ENCODE results near the gene MLH1. TPM values are rescaled to one million over a fixed set of nuclear protein-coding genes. Genes with fewer than 3 reads are reported as not detected.
A peak's percentile ranks its signal among the peaks of the same experiment; 100 is the strongest.

Gene MLH1
- total RNA-seq, 2 donors from 2014 or later = 25.7 to 27.7 TPM

DNA sequence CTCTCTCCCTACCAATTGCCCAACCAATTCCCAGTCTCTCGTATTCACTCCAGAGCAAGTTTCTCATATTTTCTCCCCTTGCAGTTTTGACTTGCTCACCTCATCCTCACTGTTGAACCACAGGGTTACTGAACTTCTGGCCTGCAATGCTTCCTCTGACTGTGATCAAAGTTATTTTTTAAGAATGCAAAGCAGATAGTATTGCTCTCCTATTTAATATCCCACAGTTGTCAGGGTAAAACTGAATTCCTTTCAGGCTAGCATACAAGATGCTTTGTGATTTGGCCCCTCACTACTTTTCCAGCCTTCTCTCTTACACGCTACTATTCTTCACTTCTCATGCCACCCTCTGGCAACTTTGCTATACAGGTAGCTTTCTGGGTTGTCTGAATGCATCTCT is 100.2 kb downstream of the MLH1 start:
- H3K9me3 ChIP-seq (ENCODE audit: control insufficient read depth, low read length, poor library complexity, severe bottlenecking) = no peaks in the 10 kb centered on the region
- no peak for DNase-seq
- H3K27me3 Mint-ChIP-seq = no peaks in the 10 kb centered on the region
- peak overlapping the region; percentile 74 for H3K27ac Mint-ChIP-seq
- peaks cover 8% of the 10 kb centered on the region for H3K4me1 Mint-ChIP-seq
- ATAC-seq = no peak
- no peak overlapping the region for H3K4me3 Mint-ChIP-seq
- peaks cover 10% of the 10 kb centered on the region for H3K36me3 Mint-ChIP-seq (ENCODE audit: low read depth)

DNA sequence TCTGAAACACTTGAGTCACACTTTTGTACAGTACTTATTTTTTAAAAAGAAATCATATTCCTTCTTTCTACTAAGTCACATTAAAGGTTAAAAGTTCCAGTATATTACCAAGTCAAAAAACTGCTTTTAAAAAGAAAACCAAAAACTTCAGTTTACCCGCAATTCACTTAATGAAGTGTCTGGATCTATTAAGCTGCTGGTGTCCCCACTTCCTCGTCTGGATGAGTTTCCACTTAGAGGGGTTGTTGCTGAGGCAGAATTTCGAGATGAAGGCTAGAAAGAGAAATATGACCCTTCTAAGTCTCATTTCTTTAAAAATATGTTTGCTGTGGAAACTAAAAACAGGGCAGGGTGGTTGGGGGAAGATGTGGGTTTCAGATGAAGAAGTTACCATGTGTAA is 101.3 kb downstream of the MLH1 start:
- H3K4me3 Mint-ChIP-seq = no peak overlapping the region
- no peaks in the 10 kb centered on the region for H3K9me3 ChIP-seq (ENCODE audit: control insufficient read depth, low read length, poor library complexity, severe bottlenecking)
- DNase-seq (no peak), ATAC-seq (no peak)
- no peaks in the 10 kb centered on the region for H3K27me3 Mint-ChIP-seq
- H3K27ac Mint-ChIP-seq = no peak overlapping the region
- H3K36me3 Mint-ChIP-seq (ENCODE audit: low read depth) = peaks cover 10% of the 10 kb centered on the region
- peaks cover 11% of the 10 kb centered on the region for H3K4me1 Mint-ChIP-seq

DNA sequence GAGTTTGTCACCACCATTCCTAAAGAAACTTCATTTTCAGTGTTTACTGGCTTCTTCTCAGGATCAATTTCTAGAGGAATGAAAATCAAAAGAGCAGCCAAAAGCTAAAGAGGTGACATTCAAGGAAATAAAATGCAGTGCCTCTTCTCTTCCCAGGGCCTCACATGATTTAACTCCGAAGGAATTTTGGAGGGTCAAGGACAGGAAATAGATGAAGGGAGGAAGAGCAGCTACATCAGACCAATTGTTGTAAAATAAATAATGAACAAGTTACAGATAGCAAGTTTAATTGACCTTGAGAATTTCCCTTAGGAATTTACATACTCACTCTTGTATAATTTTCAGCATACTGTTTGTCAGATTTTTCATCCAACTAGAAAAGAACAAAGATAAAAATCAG is 103.0 kb downstream of the MLH1 start:
- ATAC-seq (no peak), DNase-seq (no peak)
- no peaks in the 10 kb centered on the region for H3K27me3 Mint-ChIP-seq
- H3K4me3 Mint-ChIP-seq = no peak overlapping the region
- H3K27ac Mint-ChIP-seq = no peak overlapping the region
- H3K9me3 ChIP-seq (ENCODE audit: control insufficient read depth, low read length, poor library complexity, severe bottlenecking) = no peaks in the 10 kb centered on the region
- H3K36me3 Mint-ChIP-seq (ENCODE audit: low read depth) = peaks cover 10% of the 10 kb centered on the region
- peaks cover 11% of the 10 kb centered on the region for H3K4me1 Mint-ChIP-seq

DNA sequence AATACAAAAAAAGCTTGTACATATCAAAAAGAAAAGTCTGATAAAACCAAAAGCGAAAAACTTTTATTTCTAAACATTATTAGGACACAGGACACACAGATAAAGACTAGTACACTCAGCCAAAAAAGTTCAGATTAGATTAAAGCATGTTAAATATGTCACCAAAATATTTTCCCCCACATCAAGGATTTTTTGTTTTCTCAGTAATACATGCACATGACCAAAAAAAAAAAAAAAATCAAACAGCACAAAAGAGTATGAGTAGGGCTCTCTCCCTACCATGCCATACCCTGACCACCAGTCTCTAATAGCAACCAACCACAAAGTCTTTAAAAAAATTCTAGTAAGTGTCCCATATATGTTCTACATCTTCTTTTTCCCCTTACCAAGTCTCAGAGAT is 103.7 kb downstream of the MLH1 start:
- no peak overlapping the region for H3K27ac Mint-ChIP-seq
- H3K36me3 Mint-ChIP-seq (ENCODE audit: low read depth) = peaks cover 10% of the 10 kb centered on the region
- ATAC-seq = no peak

DNA sequence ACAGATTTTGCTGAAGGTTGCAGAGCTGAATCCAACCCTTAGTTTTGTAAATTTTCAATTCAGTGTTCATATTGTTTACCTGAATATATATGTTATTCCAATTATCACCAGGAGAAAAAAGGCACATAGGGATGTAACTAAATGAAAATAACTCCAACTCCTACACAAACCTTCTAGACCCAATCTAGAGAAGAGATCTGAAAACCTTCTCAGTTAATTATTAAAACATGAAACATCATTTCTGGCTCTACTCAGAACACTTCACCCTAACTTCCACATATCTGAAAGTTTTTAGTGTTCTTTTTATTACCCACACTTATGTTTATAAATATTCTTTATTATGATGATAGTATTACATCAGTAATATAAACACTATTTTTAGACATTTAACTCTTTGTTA is 104.5 kb downstream of the MLH1 start:
- DNase-seq (no peak), ATAC-seq (no peak)
- Mint-ChIP-seq H3K4me1 (peaks cover 12% of the 10 kb centered on the region), H3K27ac (no peak overlapping the region), H3K27me3 (no peaks in the 10 kb centered on the region), H3K36me3 (ENCODE audit: low read depth) (peaks cover 11% of the 10 kb centered on the region), H3K4me3 (no peak overlapping the region)
- no peaks in the 10 kb centered on the region for H3K9me3 ChIP-seq (ENCODE audit: control insufficient read depth, low read length, poor library complexity, severe bottlenecking)

More for the DNA sequence above, 103.7 kb downstream of the MLH1 start:
- no peaks in the 10 kb centered on the region for H3K27me3 Mint-ChIP-seq
- H3K9me3 ChIP-seq (ENCODE audit: control insufficient read depth, low read length, poor library complexity, severe bottlenecking) = no peaks in the 10 kb centered on the region
- no peak for DNase-seq
- H3K4me1 Mint-ChIP-seq = peaks cover 11% of the 10 kb centered on the region
- no peak overlapping the region for H3K4me3 Mint-ChIP-seq

DNA sequence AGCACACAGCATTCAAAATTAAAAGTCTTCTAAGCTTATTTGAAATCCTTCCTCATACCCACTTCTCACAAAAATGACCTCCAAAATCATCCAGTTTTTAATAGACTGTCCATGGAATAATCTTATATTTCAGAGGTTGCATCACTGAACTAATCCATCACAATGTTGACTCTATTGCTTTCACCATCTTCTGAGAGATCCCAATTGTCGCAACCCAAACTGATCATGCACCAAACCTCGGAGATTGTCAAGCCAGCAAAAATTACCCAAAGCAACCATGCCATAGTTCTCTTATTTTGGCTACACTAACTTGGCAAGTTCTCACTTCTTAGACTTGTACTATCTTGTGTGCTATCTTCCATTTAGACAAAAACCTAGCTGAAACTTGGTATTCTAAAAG is 105.6 kb downstream of the MLH1 start:
- no peaks in the 10 kb centered on the region for H3K27me3 Mint-ChIP-seq
- H3K9me3 ChIP-seq (ENCODE audit: control insufficient read depth, low read length, poor library complexity, severe bottlenecking) = no peaks in the 10 kb centered on the region
- no peak overlapping the region for H3K27ac Mint-ChIP-seq
- ATAC-seq (no peak), DNase-seq (no peak)
- peaks cover 3% of the 10 kb centered on the region for H3K36me3 Mint-ChIP-seq (ENCODE audit: low read depth)
- H3K4me1 Mint-ChIP-seq = peaks cover 13% of the 10 kb centered on the region
- H3K4me3 Mint-ChIP-seq = no peak overlapping the region

DNA sequence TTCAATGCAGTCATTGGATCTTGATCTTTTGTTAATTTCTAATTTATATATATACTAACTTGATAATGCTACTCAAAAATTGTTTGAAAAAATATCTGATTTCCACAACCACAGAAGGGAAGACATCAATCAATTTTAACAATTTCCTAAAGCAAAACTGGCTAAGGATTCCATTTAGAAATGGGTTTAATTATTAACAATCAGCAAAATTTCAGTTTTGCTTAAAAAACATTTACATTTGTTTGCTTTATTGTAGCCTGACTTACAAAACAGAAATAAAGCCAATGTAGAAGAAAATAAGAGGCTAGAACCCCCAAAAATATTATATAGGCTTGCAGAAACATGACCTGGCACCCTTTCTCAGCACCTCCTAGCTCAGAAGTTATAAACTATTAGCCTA is 106.2 kb downstream of the MLH1 start:
- H3K4me1 Mint-ChIP-seq = peaks cover 13% of the 10 kb centered on the region
- no peaks in the 10 kb centered on the region for H3K9me3 ChIP-seq (ENCODE audit: control insufficient read depth, low read length, poor library complexity, severe bottlenecking)
- no peaks in the 10 kb centered on the region for H3K27me3 Mint-ChIP-seq
- no peak overlapping the region for H3K27ac Mint-ChIP-seq
- no peak overlapping the region for H3K4me3 Mint-ChIP-seq
- DNase-seq (no peak), ATAC-seq (no peak)
- H3K36me3 Mint-ChIP-seq (ENCODE audit: low read depth) = peaks cover 2% of the 10 kb centered on the region

DNA sequence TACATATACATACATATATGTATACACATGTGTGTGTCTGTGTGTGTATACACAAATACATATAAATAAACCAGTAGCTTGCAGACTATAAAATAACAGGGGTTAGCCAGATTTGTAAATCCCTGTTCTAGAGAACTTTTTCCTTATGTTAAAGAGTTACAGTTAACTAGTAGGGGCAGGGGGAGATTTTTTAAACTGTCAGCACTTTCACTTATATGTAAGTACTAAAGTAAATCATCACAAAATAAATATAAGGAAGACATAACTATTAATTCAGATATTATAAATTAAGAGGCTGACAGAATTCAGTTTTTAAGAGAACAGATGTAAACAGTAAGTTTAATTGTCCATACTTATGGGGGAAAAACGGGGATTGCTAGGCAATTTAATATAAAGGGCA is 107.1 kb downstream of the MLH1 start:
- H3K4me1 Mint-ChIP-seq = peaks cover 13% of the 10 kb centered on the region
- ATAC-seq = no peak
- H3K27me3 Mint-ChIP-seq = no peaks in the 10 kb centered on the region

More for the DNA sequence above, 107.1 kb downstream of the MLH1 start:
- no peaks in the 10 kb centered on the region for H3K9me3 ChIP-seq (ENCODE audit: control insufficient read depth, low read length, poor library complexity, severe bottlenecking)
- no peak overlapping the region for H3K27ac Mint-ChIP-seq
- peaks cover 2% of the 10 kb centered on the region for H3K36me3 Mint-ChIP-seq (ENCODE audit: low read depth)
- no peak for DNase-seq
- H3K4me3 Mint-ChIP-seq = no peak overlapping the region

Other genes starting within 250 kb of the MLH1 start
- not detected for gene DCLK3, start 229.0 kb upstream of the MLH1 start, total RNA-seq
- gene TRANK1, start 48.5 kb upstream of the MLH1 start, total RNA-seq = 10 to 100 TPM; 64.7 to 89.7 TPM
- 10 to 100 TPM; 31.8 to 32.9 TPM for gene EPM2AIP1, start 387 bp upstream of the MLH1 start, total RNA-seq
- 10 to 100 TPM; 45.4 to 51.6 TPM for gene LRRFIP2, start 181.1 kb downstream of the MLH1 start, total RNA-seq
- gene GOLGA4, start 249.8 kb downstream of the MLH1 start, total RNA-seq = 10 to 100 TPM; 62.4 to 66.5 TPM

All from T-helper 17 cell (primary cell).